GM12865 (cell line): ENCODE data around the gene FOXI1.

ENCODE experiments used
- DNase-seq: peaks from one replicate; pipeline ENCODE4 v3.0.0; 2010; ENCODE audit warnings: low read depth
- H3K4me3 ChIP-seq: 2 replicates; pipeline ENCODE4 v1.5.1; 2011; ENCODE audit warnings: mild to moderate bottlenecking, low read depth, low read length, control low read depth
- TF ChIP-seq, protein P1 (sequence below): IDR thresholded peaks from 2 replicates; pipeline ENCODE4 v1.5.1; 2011; ENCODE audit warnings: low read length, control low read depth, low read depth, inconsistent platforms; ENCODE audit not compliant: insufficient read depth; ENCODE audit errors: missing control alignments

FOXI1 gene

DNA sequence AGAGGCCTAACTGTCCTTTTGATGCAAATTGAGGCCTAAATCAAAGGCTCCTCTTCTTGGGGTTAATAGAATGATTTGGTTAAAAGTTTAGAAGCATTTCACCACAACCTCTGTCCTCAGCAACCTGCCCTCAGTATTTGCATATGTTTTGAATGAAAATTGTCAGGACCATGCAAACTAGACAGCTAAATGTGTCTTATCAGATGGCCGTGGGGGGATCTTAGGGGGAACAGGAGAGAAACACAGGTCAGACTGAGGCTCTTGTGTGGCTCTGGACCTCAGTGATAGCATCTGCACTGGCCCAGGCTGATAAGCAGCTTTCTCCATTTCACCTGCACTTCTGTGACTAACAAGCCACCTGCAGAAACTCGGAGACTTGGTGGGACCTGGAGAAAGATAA is 49.0 kb downstream of the FOXI1 start:
- DNase-seq, result peak; percentile 30
- no peak overlapping the region for H3K4me3 ChIP-seq
- TF ChIP-seq, protein P1, sequence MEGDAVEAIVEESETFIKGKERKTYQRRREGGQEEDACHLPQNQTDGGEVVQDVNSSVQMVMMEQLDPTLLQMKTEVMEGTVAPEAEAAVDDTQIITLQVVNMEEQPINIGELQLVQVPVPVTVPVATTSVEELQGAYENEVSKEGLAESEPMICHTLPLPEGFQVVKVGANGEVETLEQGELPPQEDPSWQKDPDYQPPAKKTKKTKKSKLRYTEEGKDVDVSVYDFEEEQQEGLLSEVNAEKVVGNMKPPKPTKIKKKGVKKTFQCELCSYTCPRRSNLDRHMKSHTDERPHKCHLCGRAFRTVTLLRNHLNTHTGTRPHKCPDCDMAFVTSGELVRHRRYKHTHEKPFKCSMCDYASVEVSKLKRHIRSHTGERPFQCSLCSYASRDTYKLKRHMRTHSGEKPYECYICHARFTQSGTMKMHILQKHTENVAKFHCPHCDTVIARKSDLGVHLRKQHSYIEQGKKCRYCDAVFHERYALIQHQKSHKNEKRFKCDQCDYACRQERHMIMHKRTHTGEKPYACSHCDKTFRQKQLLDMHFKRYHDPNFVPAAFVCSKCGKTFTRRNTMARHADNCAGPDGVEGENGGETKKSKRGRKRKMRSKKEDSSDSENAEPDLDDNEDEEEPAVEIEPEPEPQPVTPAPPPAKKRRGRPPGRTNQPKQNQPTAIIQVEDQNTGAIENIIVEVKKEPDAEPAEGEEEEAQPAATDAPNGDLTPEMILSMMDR, result no peak

DNA sequence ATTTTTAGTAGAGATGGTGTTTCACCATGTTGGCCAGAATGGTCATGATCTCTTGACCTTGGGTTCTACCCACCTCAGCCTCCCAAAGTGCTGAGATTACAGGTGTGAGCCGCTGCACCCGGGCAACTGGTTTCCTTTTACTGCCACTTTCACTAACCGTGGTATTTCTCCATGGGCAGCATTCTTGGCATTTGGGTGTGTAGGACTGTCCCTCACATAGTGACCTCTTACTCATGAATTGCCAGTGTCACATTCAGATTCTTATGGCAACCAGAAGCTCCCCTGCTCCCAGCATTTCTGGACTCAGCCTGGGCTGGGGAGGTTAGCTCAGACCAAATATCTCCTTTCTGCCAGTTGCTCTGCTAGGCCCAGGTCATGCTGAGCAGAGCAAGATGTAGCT is 50.1 kb downstream of the FOXI1 start:
- no peak for DNase-seq
- TF ChIP-seq, protein P1, result no peak
- H3K4me3 ChIP-seq, result no peak overlapping the region

DNA sequence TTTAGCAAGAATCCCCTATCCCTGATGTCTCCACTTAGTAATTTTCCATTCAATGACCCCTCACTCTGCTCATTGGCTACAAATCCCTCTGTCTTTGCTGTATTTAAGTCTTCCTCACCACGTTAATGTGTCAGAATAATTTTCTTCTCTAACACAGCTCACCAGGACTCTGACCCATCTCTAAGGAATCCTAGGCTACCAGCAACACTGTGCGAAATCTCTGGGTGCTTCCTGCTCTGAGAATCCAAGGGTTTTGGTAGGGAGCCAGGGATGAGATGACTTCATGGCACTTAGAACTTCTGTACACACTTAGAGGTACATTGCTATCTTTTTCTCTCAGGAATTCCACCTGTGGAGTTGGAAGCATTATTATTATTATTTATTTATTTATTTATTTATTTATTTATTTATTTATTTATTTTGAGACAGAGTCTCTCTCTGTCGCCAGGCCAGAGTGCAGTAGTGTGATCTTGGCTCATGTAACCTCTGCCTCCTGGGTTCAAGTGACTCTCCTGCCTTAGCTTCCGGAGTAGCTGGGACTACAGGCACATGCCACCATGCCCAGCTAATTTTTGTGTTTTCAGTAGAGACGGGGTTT is 53.5 kb downstream of the FOXI1 start:
- no peak overlapping the region for H3K4me3 ChIP-seq
- TF ChIP-seq, protein P1, result no peak
- DNase-seq, result no peak
